NCI-H2227 treated with DMSO at 0.1 percent for 48 hours (cell line): ENCODE results near the gene FASTKD1.
"Not testable (repeated sequence)": the region's sequence is repeated elsewhere in the genome, so short reads cannot be mapped to it uniquely, and the experiment has no call there.

Source experiments
- DNase-seq: peaks from one replicate; lab custom pipeline; 2025; lab: John Stamatoyannopoulos, UW

The FASTKD1 gene

GRCh38 chr2:169570752-169571151, 2.9 kb downstream of the FASTKD1 start:
- DNase-seq, result not testable (repeated sequence)

- no peak for DNase-seq
These were observed 3.7 kb downstream of the FASTKD1 start for GRCh38 chr2:169569948-169570347.

- no peak for DNase-seq
These were observed 8.0 kb downstream of the FASTKD1 start for GRCh38 chr2:169565686-169566085.

GRCh38 chr2:169562519-169562918, 11.1 kb downstream of the FASTKD1 start:
- no peak for DNase-seq

GRCh38 chr2:169562084-169562483, 11.6 kb downstream of the FASTKD1 start:
- DNase-seq, result not testable (repeated sequence)

GRCh38 chr2:169561364-169561763, 12.3 kb downstream of the FASTKD1 start:
- no peak for DNase-seq

GRCh38 chr2:169546756-169547155, 26.9 kb downstream of the FASTKD1 start:
- no peak for DNase-seq

GRCh38 chr2:169542433-169542832, 31.2 kb downstream of the FASTKD1 start:
- no peak for DNase-seq

- DNase-seq, result no peak
These were observed 33.5 kb downstream of the FASTKD1 start for GRCh38 chr2:169540146-169540545.

- not testable (repeated sequence) for DNase-seq
These were observed 34.2 kb downstream of the FASTKD1 start for GRCh38 chr2:169539460-169539859.

- DNase-seq, result peak; percentile 71
These were observed 45.4 kb downstream of the FASTKD1 start for GRCh38 chr2:169528271-169528701.

- DNase-seq, result no peak
These were observed 47.2 kb downstream of the FASTKD1 start for GRCh38 chr2:169526451-169526850.

GRCh38 chr2:169525434-169525833, 48.2 kb downstream of the FASTKD1 start:
- no peak for DNase-seq

GRCh38 chr2:169523681-169524080, 50.0 kb downstream of the FASTKD1 start:
- no peak for DNase-seq

GRCh38 chr2:169520896-169521295, 52.8 kb downstream of the FASTKD1 start:
- DNase-seq, result no peak

- not testable (repeated sequence) for DNase-seq
These were observed 57.1 kb downstream of the FASTKD1 start for GRCh38 chr2:169516488-169516995.

- not testable (repeated sequence) for DNase-seq
These were observed 58.9 kb downstream of the FASTKD1 start for GRCh38 chr2:169514758-169515157.

- DNase-seq, result no peak
These were observed 59.7 kb downstream of the FASTKD1 start for GRCh38 chr2:169513926-169514325.

GRCh38 chr2:169513094-169513493, 60.6 kb downstream of the FASTKD1 start:
- DNase-seq, result no peak

- no peak for DNase-seq
These were observed 61.1 kb downstream of the FASTKD1 start for GRCh38 chr2:169512525-169512924.

GRCh38 chr2:169511818-169512217, 61.8 kb downstream of the FASTKD1 start:
- DNase-seq, result no peak

- no peak for DNase-seq
These were observed 63.2 kb downstream of the FASTKD1 start for GRCh38 chr2:169510496-169510895.

- no peak for DNase-seq
These were observed 63.7 kb downstream of the FASTKD1 start for GRCh38 chr2:169509955-169510354.

GRCh38 chr2:169509298-169509885, 64.3 kb downstream of the FASTKD1 start, which contains the start of gene KLHL41:
Gene KLHL41 (plus strand): TSS chr2:169509702. CDS start chr2:169509779, 77 bp downstream.
- peak; percentile 40 for DNase-seq
